Measurements from ENCODE around the gene ARHGAP10. TPM values are rescaled to one million over a fixed set of nuclear protein-coding genes. Genes with fewer than 3 reads are reported as not detected.

The ARHGAP10 gene
- total and polyA plus RNA-seq, 2 donors from 2014 or later: 13.4 to 20.3 TPM

- Histone ChIP-seq H3K27me3 (ENCODE audit: control insufficient read depth, insufficient read depth, low read length) (no peaks in the 10 kb centered on the region), H3K36me3 (ENCODE audit: control insufficient read depth in 2 of 3, insufficient read depth in 3 of 3, low read length in 3 of 3) (no peaks in the 10 kb centered on the region), H3K27ac (ENCODE audit: low read depth in 2 of 2, low read length in 2 of 2) (no peak overlapping the region), H3K9ac (ENCODE audit: low read length in 3 of 3) (no peak overlapping the region), H3K4me3 (ENCODE audit: low read length in 3 of 3) (no peak overlapping the region), H3K4me1 (ENCODE audit: control insufficient read depth in 2 of 3, insufficient read depth in 2 of 3, low read depth in 1 of 3, low read length in 3 of 3) (peaks cover 0 to 4% (median 3%) of the 10 kb centered on the region in 3 donors), H3K9me3 (ENCODE audit: control insufficient read depth in 2 of 3, insufficient read depth in 1 of 3, low read length in 3 of 3) (no peaks in the 10 kb centered on the region)
- TF ChIP-seq, protein P1, sequence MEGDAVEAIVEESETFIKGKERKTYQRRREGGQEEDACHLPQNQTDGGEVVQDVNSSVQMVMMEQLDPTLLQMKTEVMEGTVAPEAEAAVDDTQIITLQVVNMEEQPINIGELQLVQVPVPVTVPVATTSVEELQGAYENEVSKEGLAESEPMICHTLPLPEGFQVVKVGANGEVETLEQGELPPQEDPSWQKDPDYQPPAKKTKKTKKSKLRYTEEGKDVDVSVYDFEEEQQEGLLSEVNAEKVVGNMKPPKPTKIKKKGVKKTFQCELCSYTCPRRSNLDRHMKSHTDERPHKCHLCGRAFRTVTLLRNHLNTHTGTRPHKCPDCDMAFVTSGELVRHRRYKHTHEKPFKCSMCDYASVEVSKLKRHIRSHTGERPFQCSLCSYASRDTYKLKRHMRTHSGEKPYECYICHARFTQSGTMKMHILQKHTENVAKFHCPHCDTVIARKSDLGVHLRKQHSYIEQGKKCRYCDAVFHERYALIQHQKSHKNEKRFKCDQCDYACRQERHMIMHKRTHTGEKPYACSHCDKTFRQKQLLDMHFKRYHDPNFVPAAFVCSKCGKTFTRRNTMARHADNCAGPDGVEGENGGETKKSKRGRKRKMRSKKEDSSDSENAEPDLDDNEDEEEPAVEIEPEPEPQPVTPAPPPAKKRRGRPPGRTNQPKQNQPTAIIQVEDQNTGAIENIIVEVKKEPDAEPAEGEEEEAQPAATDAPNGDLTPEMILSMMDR (IDR thresholded peaks at IDR 0.05; ENCODE audit: borderline replicate concordance, extremely low read depth, insufficient read depth): no peak
- DNase-seq (no peak), FAIRE-seq (no peak)
- intact Hi-C loops (cut with DNase I): no loop called here
Observed at GRCh38 chr4:147822128-147822527, 90.2 kb downstream of the ARHGAP10 start.

DNA sequence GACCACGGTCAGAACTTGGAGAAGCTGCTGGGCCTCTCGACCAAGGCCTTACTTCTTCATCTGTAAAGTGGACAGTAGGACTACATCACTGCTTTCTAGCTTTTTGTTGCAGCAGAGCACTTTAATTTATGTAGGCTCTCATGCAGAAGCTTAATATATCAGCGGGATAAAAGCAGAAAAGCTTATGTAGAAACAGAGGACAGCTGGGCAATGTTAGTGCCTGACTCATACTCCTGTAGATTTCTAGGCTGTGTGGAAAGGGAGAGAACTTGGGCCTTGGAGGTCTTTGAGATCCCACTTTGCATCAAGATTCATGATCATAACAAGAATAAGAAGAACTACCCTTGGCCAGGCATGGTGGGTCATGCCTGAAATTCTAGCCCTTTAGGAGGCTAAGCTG, 91.2 kb downstream of the ARHGAP10 start:
- Histone ChIP-seq H3K27me3 (ENCODE audit: control insufficient read depth, insufficient read depth, low read length) (no peaks in the 10 kb centered on the region), H3K4me3 (ENCODE audit: low read length in 3 of 3) (no peak overlapping the region), H3K4me1 (ENCODE audit: control insufficient read depth in 2 of 3, insufficient read depth in 2 of 3, low read depth in 1 of 3, low read length in 3 of 3) (peaks cover 0 to 4% (median 3%) of the 10 kb centered on the region in 3 donors), H3K9me3 (ENCODE audit: control insufficient read depth in 2 of 3, insufficient read depth in 1 of 3, low read length in 3 of 3) (no peaks in the 10 kb centered on the region), H3K27ac (ENCODE audit: low read depth in 2 of 2, low read length in 2 of 2) (no peak overlapping the region), H3K36me3 (ENCODE audit: control insufficient read depth in 2 of 3, insufficient read depth in 3 of 3, low read length in 3 of 3) (no peaks in the 10 kb centered on the region), H3K9ac (ENCODE audit: low read length in 3 of 3) (no peak overlapping the region)
- intact Hi-C loops (cut with DNase I): no loop called here
- peak in 1 of 5 donors; percentile 39 for DNase-seq
- TF ChIP-seq, protein P1 (IDR thresholded peaks at IDR 0.05; ENCODE audit: borderline replicate concordance, extremely low read depth, insufficient read depth): no peak
- no peak for FAIRE-seq

GRCh38 chr4:147824316-147824715, 92.4 kb downstream of the ARHGAP10 start:
- Histone ChIP-seq H3K4me1 (ENCODE audit: control insufficient read depth in 2 of 3, insufficient read depth in 2 of 3, low read depth in 1 of 3, low read length in 3 of 3) (peaks cover 0 to 4% (median 3%) of the 10 kb centered on the region in 3 donors), H3K27ac (ENCODE audit: low read depth in 2 of 2, low read length in 2 of 2) (no peak overlapping the region), H3K4me3 (ENCODE audit: low read length in 3 of 3) (no peak overlapping the region), H3K9ac (ENCODE audit: low read length in 3 of 3) (no peak overlapping the region), H3K36me3 (ENCODE audit: control insufficient read depth in 2 of 3, insufficient read depth in 3 of 3, low read length in 3 of 3) (no peaks in the 10 kb centered on the region), H3K9me3 (ENCODE audit: control insufficient read depth in 2 of 3, insufficient read depth in 1 of 3, low read length in 3 of 3) (no peaks in the 10 kb centered on the region), H3K27me3 (ENCODE audit: control insufficient read depth, insufficient read depth, low read length) (no peaks in the 10 kb centered on the region)
- intact Hi-C loops (cut with DNase I): no loop called here
- no peak for FAIRE-seq
- TF ChIP-seq, protein P1 (IDR thresholded peaks at IDR 0.05; ENCODE audit: borderline replicate concordance, extremely low read depth, insufficient read depth): no peak
- no peak for DNase-seq

DNA sequence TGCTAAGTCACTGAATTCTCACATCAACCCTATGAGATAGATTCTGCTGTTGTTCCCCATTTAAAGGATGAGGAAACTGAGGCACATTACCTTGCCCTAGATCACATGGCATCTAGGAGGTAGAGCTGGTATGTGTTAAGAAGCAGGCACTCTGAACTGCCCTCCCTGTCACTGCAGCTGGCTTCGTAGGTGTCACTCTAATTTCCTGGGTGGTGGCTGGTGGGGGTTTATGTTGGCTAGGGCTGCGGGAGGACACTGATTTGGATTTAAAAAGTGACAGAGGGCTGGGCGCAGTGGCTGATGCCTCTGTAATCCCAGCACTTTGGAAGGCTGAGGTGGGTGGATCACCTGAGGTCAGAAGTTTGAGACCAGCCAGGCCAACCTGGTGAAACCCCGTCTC, 93.0 kb downstream of the ARHGAP10 start:
- Histone ChIP-seq H3K9me3 (ENCODE audit: control insufficient read depth in 2 of 3, insufficient read depth in 1 of 3, low read length in 3 of 3) (no peaks in the 10 kb centered on the region), H3K4me3 (ENCODE audit: low read length in 3 of 3) (no peak overlapping the region), H3K36me3 (ENCODE audit: control insufficient read depth in 2 of 3, insufficient read depth in 3 of 3, low read length in 3 of 3) (no peaks in the 10 kb centered on the region), H3K27ac (ENCODE audit: low read depth in 2 of 2, low read length in 2 of 2) (no peak overlapping the region), H3K27me3 (ENCODE audit: control insufficient read depth, insufficient read depth, low read length) (no peaks in the 10 kb centered on the region), H3K4me1 (ENCODE audit: control insufficient read depth in 2 of 3, insufficient read depth in 2 of 3, low read depth in 1 of 3, low read length in 3 of 3) (peaks cover 0 to 6% (median 4%) of the 10 kb centered on the region in 3 donors), H3K9ac (ENCODE audit: low read length in 3 of 3) (no peak overlapping the region)
- intact Hi-C loops (cut with DNase I): no loop called here
- DNase-seq (no peak), FAIRE-seq (no peak)
- TF ChIP-seq, protein P1 (IDR thresholded peaks at IDR 0.05; ENCODE audit: borderline replicate concordance, extremely low read depth, insufficient read depth): no peak

All from kidney (tissue), 14 donors.